T-helper 2 cell (primary cell): ENCODE results near the gene AGK.

Experiments used
- DNase-seq, 5 experiments: peaks; one replicate each; pipeline versions ENCODE4 v3.0.0 to v3.0.0-alpha.2; 2012 to 2022
- total RNA-seq, 2 donors: gene quantifications; one replicate each; lab custom pipeline; 2026; lab: John Stamatoyannopoulos, UW

The AGK gene
- 17.1 to 26.3 reads per million in 2 donors for total RNA-seq

DNA sequence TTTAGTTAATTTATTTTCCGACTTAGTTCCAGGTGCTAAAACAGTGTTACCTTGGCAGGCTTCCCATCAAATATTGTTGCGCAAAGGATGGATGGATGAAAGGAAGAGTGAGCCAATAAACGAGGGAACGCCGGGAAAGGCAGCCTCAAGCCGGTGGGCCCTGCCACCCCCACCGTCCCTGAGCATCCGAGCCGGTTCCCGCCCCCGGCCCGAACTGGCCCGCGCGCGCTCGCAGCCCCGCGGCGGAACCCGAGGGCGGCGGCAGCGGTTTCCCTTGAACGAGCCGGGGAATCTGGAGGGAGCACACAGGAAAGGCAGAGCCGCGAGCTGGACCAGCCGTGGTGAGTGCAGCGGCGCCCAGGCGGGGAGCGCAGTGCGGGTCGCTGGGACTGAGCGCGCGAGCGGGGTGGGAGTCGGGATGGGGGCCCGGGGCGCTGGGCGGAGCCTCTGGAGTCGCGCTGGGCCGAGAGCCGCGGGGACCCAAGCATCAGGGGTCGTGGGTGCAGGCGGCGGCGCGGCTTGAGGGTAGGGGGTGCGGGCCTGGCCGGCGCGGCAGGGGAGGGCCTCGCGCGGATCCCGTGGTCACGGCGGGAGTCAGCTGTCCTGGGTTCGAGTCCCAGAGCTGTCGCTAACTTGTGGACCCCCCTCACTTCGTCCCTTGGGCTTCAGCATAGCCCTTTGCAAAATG lies at the start of gene AGK:
Gene AGK, plus strand, starts transcription at position 317 of the 688 bp plus-strand sequence. CDS start 4,057 bp downstream, outside the sequence.
- peak; percentile 40 to 87 (median 56) for DNase-seq

GRCh38 chr7:141501451-141501850 lies 49.8 kb upstream of the AGK start:
- no peak for DNase-seq

GRCh38 chr7:141511316-141511675 lies 39.9 kb upstream of the AGK start:
- no peak for DNase-seq

- DNase-seq: no peak
These were observed 39.4 kb upstream of the AGK start for GRCh38 chr7:141511676-141512396.

DNA sequence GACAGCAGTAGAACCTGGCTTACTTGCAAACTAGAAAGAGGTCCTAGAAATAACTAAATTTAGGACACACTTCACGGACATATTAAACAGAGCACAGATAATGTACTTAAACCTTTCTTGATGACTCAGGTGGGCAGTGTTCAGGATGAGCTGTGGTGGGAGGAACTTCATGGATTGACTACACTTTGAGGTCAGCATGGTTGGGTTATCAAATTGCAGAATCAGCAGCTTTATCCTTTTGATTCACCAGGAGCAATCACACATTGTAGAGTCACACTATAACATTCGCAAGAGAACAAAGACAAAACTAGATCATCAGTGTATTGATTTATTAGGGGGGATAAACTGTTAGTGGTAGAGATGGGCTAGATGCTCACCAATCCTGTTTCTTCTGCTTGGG lies 38.6 kb upstream of the AGK start:
- DNase-seq: peak in 1 of 5 experiments; percentile 42

GRCh38 chr7:141513720-141514119 lies 37.5 kb upstream of the AGK start:
- no peak for DNase-seq

DNA sequence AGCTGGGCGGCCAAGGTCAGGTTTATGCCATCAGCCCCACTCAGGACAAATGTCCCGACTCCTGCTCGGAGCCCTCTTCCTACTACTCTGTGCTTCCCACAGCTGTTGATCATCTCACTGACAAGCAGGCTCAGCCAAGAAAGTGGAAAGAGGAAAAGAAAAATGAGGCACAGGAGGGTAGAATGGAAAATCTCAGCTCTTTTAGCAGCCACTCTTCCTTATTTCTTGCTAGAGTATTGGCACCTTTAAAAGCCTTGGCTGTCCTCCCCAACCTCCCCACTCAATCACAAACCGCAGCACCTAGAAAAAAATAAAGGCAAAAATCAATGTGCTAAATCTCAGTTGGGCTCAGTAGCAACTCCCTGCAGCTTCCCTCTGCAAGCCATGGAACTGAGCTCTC lies 35.3 kb upstream of the AGK start:
- no peak for DNase-seq

GRCh38 chr7:141519623-141520022 lies 31.6 kb upstream of the AGK start:
- no peak for DNase-seq

- DNase-seq: no peak
These were observed 28.4 kb upstream of the AGK start for GRCh38 chr7:141522657-141523342.

- DNase-seq: no peak
These were observed 25.2 kb upstream of the AGK start for GRCh38 chr7:141525973-141526514.

DNA sequence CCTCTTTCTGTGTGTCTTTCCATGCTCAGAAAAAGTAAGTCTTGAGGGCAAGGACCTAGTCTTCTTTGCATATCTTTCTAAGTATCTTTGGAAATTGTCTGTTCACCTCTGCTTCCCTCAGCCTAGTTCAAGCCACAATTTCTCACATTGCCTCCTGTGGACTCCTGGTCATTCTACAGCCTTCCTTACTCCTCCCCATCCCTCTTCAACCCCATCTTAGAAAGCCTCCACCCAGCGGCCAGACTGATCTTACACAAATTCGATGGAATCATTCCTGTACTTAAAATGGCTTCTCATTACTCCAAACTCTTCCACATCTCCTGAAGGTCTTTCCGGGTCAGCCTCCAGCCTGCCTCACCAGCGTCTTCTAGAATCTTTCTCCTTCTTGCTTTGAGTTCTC lies 24.1 kb upstream of the AGK start:
- no peak for DNase-seq

DNA sequence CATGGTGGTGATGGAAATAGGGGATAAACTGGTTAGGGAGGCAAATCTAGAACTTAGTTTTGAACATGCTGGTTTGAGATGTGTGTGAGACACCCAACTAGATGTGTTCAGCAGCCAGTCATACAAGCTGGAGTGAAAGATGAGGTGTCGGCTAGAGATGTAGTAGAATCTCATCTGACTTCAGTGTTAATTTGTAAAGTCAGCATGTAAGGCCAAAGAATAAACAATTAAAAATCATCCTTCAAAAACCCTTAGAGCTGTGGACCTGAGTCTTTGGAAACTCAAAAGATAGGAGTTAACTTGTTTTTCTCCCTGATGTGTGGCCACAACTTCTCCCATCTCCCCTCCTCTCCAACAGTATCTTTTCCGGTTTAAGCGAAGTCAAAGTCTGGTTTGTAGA lies 22.8 kb upstream of the AGK start:
- DNase-seq: no peak

DNA sequence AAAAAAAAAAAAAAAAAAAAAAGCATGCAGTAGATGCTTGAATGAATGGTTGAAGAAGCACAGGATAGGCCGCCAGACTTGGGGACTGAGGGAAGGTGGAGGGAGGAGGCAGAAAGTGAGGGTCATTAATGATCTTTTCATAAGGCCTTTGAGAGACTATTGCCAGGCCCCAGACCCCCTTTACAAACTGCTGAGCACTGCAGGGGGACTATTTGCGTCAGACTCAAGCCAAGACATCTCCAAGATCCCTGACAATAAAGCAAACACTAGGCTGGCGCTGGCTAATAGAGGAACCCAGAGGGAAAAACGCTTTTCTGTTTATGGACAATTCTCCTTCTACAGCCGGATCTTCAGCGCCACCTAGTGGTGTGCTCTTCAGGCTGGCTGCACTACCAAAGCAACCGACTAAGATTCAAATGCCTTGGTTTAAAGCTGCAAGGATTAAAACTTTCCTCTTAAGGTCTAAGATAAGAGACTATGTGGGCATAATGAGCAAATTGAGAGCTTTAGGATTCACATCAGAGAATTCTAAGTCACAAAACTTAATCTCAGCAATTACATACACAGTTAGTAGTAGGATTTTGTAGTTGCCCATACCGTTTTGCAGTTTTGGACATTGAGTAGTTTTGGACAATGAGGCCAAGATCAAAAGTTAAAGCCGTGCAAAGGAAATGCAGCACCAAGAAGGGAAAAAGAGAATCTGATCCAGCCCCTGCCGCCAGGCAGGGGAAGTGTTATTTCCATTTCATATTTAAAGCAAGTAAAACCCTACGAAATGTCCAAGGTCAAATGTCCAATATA lies 17.9 kb upstream of the AGK start:
- DNase-seq: peak; percentile 12 to 69 (median 34)

GRCh38 chr7:141534757-141535737 lies 16.2 kb upstream of the AGK start:
- no peak for DNase-seq

GRCh38 chr7:141537906-141538305 lies 13.3 kb upstream of the AGK start:
- no peak for DNase-seq

DNA sequence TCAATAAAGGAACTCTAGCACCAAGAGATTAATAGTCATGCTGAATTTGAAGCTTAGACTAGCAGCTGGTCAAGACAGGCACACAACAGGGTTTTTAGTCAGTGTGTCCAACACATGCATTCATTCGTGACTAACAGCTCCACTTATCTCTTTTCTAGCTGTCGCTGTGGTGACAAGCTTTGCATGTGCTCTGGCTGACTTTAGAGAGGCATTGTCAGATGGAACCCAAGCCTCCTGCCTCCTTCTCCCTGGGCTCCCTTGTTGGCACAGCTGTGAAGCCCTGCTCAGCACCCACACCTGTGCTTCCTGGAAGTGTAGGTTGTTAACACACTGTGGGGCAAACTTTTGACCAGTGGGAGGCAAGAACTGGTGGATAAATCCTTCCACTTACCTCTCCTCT lies 9.8 kb upstream of the AGK start:
- DNase-seq: no peak

- no peak for DNase-seq
These were observed 6.4 kb upstream of the AGK start for GRCh38 chr7:141544831-141545230.

DNA sequence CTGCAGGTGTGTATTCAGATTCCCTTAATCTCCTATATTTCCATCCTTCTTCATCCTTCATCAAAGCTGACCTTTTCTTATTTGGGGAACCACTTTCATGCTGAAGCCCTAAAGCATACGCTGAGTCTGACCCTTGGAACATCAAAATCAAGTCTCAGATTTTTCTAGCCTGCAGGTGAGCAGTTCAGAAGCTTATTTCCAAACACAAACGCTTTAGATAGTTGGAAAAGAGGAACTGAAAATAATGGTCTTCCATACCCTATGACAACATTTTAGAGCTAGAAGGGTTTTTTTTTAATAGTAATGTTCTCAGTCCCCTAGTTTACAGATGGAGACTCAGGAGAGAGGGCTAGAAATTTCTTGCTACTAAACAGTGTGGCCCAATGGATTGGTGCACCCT lies 1.6 kb upstream of the AGK start:
- no peak for DNase-seq

DNA sequence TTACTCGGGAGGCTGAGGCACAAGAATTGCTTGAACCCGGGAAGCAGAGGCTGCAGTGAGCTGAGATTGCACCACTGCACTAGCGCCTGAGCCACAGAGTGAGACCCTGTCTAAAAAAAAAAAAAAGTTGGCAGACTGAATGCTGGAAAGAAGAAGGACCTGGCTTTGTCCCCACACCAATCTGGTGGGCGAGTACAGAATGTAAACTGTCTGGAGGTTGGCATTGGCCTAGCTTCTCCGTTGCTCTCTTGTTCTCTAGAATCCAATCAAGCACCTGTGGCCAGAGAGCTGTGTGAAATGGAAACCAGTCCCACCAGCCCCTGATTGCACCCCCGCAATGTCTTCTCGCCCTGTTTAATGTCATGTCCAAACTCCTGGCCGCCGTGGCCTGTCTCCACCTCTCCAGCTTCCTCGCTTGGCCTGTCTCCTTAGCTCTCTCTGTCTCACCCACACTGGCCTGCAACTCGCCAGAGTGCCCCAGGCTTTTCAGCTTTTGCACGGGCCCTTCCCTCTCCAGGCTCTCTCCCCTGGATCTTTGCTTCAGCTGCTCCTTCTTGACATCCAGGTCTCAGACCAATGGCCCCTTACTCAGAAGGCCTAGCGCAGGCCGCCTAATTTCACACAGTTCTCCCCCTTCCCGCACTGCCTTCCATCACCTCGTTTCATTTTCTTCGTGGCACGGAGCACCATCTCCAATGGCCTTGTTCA lies 670 bp upstream of the AGK start:
- DNase-seq: no peak

GRCh38 chr7:141551782-141552181 lies 572 bp downstream of the AGK start:
- DNase-seq: peak in 1 of 5 experiments; percentile 42

- DNase-seq: no peak
These were observed 6.2 kb downstream of the AGK start for GRCh38 chr7:141557360-141557759.
